HEK293 (cell line): ENCODE data around the gene ZCCHC17.

Experiments
- CTCF ChIP-seq: fragments of 450-650 bp; formaldehyde crosslinking; IDR thresholded peaks from 2 replicates; pipeline ENCODE4 v1.5.1; 2016; ENCODE audit warnings: missing biosample characterization, missing genetic modification characterization
- ZNF777 ChIP-seq: fragments of 450-650 bp; formaldehyde crosslinking; IDR thresholded peaks from 2 replicates; pipeline ENCODE4 v1.5.1; 2017; ENCODE audit warnings: missing biosample characterization, missing genetic modification characterization, borderline replicate concordance

- TF ChIP-seq CTCF (tag by site-specific recombination) (no peak), ZNF777 (tag by site-specific recombination) (no peak)
Measured at GRCh38 chr1:31400393-31400792, 103.6 kb downstream of the ZCCHC17 start.
